Measurements from ENCODE around the gene FMNL3.

FMNL3 gene

DNA sequence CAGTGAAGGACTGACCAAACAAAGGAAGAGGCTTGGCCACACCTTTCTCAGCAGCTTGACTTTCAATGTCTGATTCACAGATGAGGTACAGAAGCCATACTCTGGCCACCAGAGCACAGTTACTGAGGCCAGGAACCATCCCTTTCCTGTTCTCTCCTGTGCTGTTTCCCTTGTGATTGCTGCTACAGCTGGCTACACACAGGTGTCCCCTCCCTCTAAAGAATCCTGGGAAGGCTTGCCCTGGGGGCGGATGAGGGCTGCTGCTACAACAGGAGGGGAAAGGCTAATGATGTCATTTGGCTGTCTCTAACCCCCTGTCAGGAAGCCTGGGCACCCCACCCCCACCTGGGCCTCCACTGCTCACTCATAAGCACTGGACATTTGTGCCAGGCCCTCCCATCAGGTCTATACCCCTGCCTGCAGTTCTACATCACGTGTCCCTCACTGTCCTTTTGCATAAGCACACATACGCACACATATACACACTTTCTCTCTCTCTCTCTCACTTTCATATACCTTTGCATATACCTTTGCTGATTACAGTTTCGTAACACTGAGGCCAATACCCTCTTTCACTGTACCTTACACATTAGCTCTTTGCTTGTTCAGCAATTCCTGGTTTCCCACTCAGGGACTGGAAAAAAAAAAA is 42.5 kb downstream of the FMNL3 start:
- no peak overlapping the region for H3K4me3 ChIP-seq (ENCODE audit: low read depth, low read length)
- TF ChIP-seq, protein P1, sequence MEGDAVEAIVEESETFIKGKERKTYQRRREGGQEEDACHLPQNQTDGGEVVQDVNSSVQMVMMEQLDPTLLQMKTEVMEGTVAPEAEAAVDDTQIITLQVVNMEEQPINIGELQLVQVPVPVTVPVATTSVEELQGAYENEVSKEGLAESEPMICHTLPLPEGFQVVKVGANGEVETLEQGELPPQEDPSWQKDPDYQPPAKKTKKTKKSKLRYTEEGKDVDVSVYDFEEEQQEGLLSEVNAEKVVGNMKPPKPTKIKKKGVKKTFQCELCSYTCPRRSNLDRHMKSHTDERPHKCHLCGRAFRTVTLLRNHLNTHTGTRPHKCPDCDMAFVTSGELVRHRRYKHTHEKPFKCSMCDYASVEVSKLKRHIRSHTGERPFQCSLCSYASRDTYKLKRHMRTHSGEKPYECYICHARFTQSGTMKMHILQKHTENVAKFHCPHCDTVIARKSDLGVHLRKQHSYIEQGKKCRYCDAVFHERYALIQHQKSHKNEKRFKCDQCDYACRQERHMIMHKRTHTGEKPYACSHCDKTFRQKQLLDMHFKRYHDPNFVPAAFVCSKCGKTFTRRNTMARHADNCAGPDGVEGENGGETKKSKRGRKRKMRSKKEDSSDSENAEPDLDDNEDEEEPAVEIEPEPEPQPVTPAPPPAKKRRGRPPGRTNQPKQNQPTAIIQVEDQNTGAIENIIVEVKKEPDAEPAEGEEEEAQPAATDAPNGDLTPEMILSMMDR (IDR thresholded peaks at IDR 0.05; ENCODE audit: low read depth, low read length) = no peak

DNA sequence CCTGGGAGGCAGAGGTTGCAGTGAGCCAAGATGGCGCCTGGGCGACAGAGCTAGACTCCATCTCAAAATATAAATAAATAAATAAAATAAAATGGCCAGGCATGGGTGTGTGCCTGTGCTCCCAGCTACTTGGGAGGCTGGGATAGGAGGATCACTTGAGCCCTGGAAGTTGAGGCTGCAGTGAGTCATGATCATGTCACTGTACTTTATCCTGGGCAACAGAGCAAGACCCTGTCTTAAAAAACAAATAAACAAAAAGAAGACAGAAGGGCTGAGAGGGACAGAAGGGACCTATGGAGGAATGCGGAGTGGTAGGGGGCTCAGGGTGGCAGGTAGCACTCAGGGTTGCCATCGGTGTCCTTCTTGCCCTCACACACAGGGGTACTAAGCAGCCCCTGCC is 43.0 kb downstream of the FMNL3 start:
- TF ChIP-seq, protein P1 (IDR thresholded peaks at IDR 0.05; ENCODE audit: low read depth, low read length) = no peak
- no peak overlapping the region for H3K4me3 ChIP-seq (ENCODE audit: low read depth, low read length)

DNA sequence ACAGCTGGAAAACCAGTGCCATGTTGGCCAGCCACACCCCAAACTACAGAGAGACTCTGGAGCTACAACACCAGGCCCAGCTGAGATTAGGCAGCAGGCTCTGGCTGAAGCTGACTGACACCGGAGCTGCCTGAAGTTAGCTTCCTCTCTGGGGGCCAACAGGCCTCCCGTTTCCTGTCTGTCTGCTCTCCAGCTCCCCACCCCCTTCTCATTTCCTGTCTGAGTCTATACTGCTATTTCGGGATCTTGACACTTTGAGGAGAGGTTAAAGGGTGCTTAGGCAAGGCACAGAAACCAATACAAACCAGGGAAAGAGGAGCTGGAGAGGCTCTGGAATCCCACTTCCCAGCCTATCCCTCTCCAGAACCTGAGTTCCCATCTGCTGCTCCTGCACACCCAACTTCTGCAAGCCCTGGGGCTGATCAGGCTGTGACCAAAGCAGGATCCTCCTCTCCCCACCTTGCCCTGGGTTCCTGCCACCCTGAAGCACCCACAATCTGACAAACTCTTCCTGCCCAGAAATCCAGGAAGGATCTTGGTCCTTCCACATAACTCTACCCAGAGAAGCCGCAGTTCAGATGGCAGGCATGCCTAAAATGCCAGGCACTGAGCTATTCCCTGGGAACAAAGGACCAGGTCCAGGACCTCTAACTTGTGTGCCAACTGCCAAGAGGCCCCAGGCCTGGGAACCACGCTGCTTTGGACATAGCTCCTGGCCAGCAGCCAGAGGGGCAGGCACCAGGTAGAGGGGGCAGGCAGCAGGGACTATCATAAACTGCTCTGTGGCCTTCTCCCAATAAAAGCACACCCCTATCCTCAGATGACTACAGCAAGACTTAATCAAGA is 44.0 kb downstream of the FMNL3 start:
- no peak overlapping the region for H3K4me3 ChIP-seq (ENCODE audit: low read depth, low read length)
- TF ChIP-seq, protein P1 (IDR thresholded peaks at IDR 0.05; ENCODE audit: low read depth, low read length) = no peak

DNA sequence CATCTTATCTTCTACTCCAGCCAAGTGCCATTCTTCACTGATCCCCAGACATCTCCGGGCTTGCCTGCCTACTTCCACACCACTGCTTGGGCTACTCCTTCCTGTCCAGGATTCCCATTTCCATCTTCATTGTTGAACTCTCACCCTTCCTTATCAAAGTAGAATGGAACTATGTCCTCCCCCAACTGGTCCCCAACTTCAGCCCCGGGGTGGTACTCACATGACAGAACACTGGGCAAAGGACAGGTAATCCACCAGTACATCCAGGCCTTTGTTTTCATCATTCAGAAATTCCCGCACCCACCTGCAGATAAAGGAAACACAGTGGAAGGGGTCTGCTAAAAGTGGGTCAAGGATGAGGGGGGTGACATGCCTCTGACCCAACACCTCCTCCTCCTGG is 45.5 kb downstream of the FMNL3 start:
- H3K4me3 ChIP-seq (ENCODE audit: low read depth, low read length) = no peak overlapping the region
- TF ChIP-seq, protein P1 (IDR thresholded peaks at IDR 0.05; ENCODE audit: low read depth, low read length) = no peak

DNA sequence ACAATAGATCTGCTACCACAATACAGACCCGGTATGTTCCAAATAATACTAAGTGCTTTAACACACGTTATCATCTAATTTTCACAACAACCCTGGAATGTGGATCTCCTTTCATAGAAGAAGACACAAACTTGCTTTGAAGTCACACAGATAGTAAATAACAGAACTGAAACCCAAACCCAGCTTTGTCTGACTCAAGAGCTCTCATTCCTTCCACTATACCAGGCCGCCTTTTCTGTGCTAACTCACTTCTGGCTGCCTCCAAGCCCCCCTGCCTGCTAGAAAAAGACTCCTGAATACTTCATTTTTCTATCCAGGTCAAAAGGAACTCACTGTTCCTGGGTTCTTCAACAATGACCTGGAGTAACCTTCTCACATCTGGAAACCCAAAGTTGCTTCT is 46.0 kb downstream of the FMNL3 start:
- TF ChIP-seq, protein P1 (IDR thresholded peaks at IDR 0.05; ENCODE audit: low read depth, low read length) = no peak

DNA sequence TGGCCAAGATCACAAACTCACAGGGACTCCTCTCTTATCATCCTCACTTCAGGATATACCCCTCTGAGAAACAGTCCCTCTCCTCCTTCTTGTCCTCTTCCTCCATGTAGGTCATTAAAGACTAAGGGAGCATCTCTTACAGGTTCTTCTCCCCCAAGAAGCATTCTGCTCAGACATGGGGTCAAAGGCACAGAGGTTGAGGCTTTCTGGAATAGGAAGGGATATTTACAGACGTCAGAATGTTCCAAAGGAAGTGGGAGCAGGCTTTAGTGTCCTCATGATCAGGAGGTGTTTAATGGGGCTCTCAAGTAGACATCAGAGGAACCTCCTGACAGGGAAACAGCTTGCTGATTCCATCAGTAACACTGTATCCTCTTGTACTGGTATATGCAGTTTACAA is 47.5 kb downstream of the FMNL3 start:
- TF ChIP-seq, protein P1 (IDR thresholded peaks at IDR 0.05; ENCODE audit: low read depth, low read length) = no peak

More for the DNA sequence above, 46.0 kb downstream of the FMNL3 start:
- no peak overlapping the region for H3K4me3 ChIP-seq (ENCODE audit: low read depth, low read length)

DNA sequence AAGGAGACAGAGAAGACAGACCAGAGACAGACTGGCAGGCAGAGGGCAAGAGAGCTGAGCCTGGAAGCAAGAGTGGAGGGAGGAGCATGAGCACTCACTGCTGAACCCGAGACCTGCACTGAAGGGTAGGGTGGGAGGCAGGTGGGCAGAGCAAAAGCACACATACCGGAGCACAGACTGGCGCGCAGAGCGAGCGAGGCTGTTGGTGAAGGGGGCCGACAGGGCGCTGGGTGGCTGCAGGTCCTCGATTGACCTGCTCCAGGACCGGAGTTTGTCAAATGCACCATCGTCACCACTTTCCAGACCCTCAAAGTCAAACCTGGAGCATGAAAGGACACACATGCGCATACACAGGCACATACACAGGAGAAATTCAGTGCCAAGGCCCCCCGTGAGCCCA is 48.9 kb downstream of the FMNL3 start:
- TF ChIP-seq, protein P1 (IDR thresholded peaks at IDR 0.05; ENCODE audit: low read depth, low read length) = no peak
- no peak overlapping the region for H3K4me3 ChIP-seq (ENCODE audit: low read depth, low read length)

More for the DNA sequence above, 47.5 kb downstream of the FMNL3 start:
- no peak overlapping the region for H3K4me3 ChIP-seq (ENCODE audit: low read depth, low read length)
